Omental fat pad (tissue), 4 donors: ENCODE measurements around the gene PARP3. TPM values are rescaled to one million over a fixed set of nuclear protein-coding genes. Genes with fewer than 3 reads are reported as not detected.

Source experiments
- ATAC-seq: fragments of 150-250 bp; one replicate; pipeline ENCODE4 v1.9.1; 2016; ENCODE audit warnings: mild to moderate bottlenecking, moderate library complexity; ENCODE audit not compliant: low FRiP score
- DNase-seq: peaks from one replicate; pipeline ENCODE4 v3.0.0-alpha.2; 2019; ENCODE audit warnings: low spot score
- CTCF ChIP-seq, 3 donors: fragments of 450-650 bp; IDR thresholded peaks; one replicate each; pipeline ENCODE4 v1.5.1; 2016 to 2017; ENCODE audit warnings: antibody characterized with exemption in 3 of 3, mild to moderate bottlenecking in 3 of 3, moderate library complexity in 2 of 3
- total RNA-seq, 4 donors: library from RNA; depleted of rRNA; stranded (reverse); fragments of >200 nt; gene quantifications; one replicate each; pipeline ENCODE4 v1.1.0, GENCODE V29; 2016

Gene PARP3
- total RNA-seq, 4 donors from 2014 or later: 19.2 to 23.9 (median 22.8) TPM

GRCh38 chr3:51958603-51959521, 16.7 kb downstream of the PARP3 start:
- ATAC-seq (no peak), DNase-seq (no peak)
- no peak for TF ChIP-seq CTCF (IDR thresholded peaks at IDR 0.05)

GRCh38 chr3:51959651-51960050, 17.5 kb downstream of the PARP3 start:
- TF ChIP-seq CTCF (IDR thresholded peaks at IDR 0.05): no peak
- ATAC-seq (no peak), DNase-seq (no peak)

GRCh38 chr3:51960386-51960785, 18.2 kb downstream of the PARP3 start:
- no peak for ATAC-seq
- TF ChIP-seq CTCF (IDR thresholded peaks at IDR 0.05): no peak
- DNase-seq: no peak

- TF ChIP-seq CTCF (IDR thresholded peaks at IDR 0.05): no peak
- ATAC-seq: no peak
- no peak for DNase-seq
Observed at GRCh38 chr3:51961011-51961410, 18.8 kb downstream of the PARP3 start.

GRCh38 chr3:51961602-51962569, 19.7 kb downstream of the PARP3 start:
- ATAC-seq (no peak), DNase-seq (no peak)
- no peak for TF ChIP-seq CTCF (IDR thresholded peaks at IDR 0.05)

GRCh38 chr3:51962854-51963530, 20.8 kb downstream of the PARP3 start:
- no peak for DNase-seq
- no peak for TF ChIP-seq CTCF (IDR thresholded peaks at IDR 0.05)
- no peak for ATAC-seq
